CD14-positive monocyte (primary cell): Measurements from ENCODE around the gene ANKRD27. TPM values are rescaled to one million over a fixed set of nuclear protein-coding genes. Genes with fewer than 3 reads are reported as not detected.

Experiments used
- DNase-seq, 3 donors: peaks; one replicate each; pipeline ENCODE4 v3.0.0-alpha.2; 2011 to 2022
- H2AFZ ChIP-seq: 2 replicates; pipeline ENCODE4 v1.6.0; 2012; ENCODE audit warnings: mild to moderate bottlenecking, low read depth, low read length, inconsistent platforms; ENCODE audit not compliant: insufficient read depth, poor library complexity, severe bottlenecking
- H3K27ac ChIP-seq, 2 donors: 1 replicate in 1 of 2; 2 replicates in 1 of 2; pipeline ENCODE4 v1.5.1; 2012 to 2013; ENCODE audit warnings: low read length in 2 of 2, control low read depth in 1 of 2, inconsistent platforms in 1 of 2, low read depth in 1 of 2, mild to moderate bottlenecking in 1 of 2
- H3K27me3 ChIP-seq, 2 donors: one replicate each; pipeline versions ENCODE4 v1.6.0 to v1.6.1; 2011 to 2013; ENCODE audit warnings: low read length in 2 of 2; ENCODE audit not compliant: control insufficient read depth in 2 of 2, insufficient read depth in 2 of 2
- H3K36me3 ChIP-seq, 2 donors: replicated peaks in 1 of 2; 1 replicate in 1 of 2; 2 replicates in 1 of 2; pipeline versions ENCODE4 v1.5.1 to v1.6.1; 2012 to 2013; ENCODE audit warnings: low read length in 2 of 2, control low read depth in 1 of 2, inconsistent platforms in 1 of 2, mild to moderate bottlenecking in 1 of 2; ENCODE audit not compliant: insufficient read depth in 2 of 2, control insufficient read depth in 1 of 2
- H3K4me1 ChIP-seq, 2 donors: 1 replicate in 1 of 2; 2 replicates in 1 of 2; pipeline versions ENCODE4 v1.5.1 to v1.6.1; 2012 to 2013; ENCODE audit warnings: low read length in 2 of 2, control low read depth in 1 of 2, inconsistent platforms in 1 of 2, mild to moderate bottlenecking in 1 of 2, moderate library complexity in 1 of 2; ENCODE audit not compliant: insufficient read depth in 2 of 2, control insufficient read depth in 1 of 2
- H3K4me2 ChIP-seq: replicated peaks from 2 replicates; pipeline ENCODE3; 2012; ENCODE audit warnings: low read length, moderate library complexity, mild to moderate bottlenecking; ENCODE audit not compliant: poor library complexity, severe bottlenecking; ENCODE audit errors: extremely low read depth
- H3K4me3 ChIP-seq, 3 experiments: fragments of 200-600 bp in 1 of 3; sonication (generic) in 1 of 3; replicated peaks in 1 of 3; 1 replicate in 2 of 3; 2 replicates in 1 of 3; pipeline ENCODE4 v1.5.1; 2011 to 2013; ENCODE audit warnings: low read length in 3 of 3, mild to moderate bottlenecking in 3 of 3, control low read depth in 2 of 3, low read depth in 2 of 3, inconsistent platforms in 1 of 3, moderate library complexity in 1 of 3
- H3K79me2 ChIP-seq: 2 replicates; pipeline ENCODE4 v1.6.0; 2012; ENCODE audit warnings: mild to moderate bottlenecking, control low read depth, inconsistent platforms, low read length, moderate library complexity; ENCODE audit not compliant: insufficient read depth
- H3K9ac ChIP-seq: 2 replicates; pipeline ENCODE4 v1.6.0; 2017; ENCODE audit warnings: low read length, mild to moderate bottlenecking; ENCODE audit not compliant: insufficient read depth, poor library complexity, severe bottlenecking
- H3K9me3 ChIP-seq, 2 donors: replicated peaks in 1 of 2; 1 replicate in 1 of 2; 2 replicates in 1 of 2; pipeline versions ENCODE4 v1.5.1 to v1.6.1; 2012 to 2013; ENCODE audit warnings: low read length in 2 of 2, control low read depth in 1 of 2; ENCODE audit not compliant: control insufficient read depth in 1 of 2, insufficient read depth in 1 of 2
- H4K20me1 ChIP-seq: 2 replicates; pipeline ENCODE4 v1.6.0; 2012; ENCODE audit warnings: mild to moderate bottlenecking, low read length, control low read depth, moderate library complexity; ENCODE audit not compliant: insufficient read depth
- H3K27ac Mint-ChIP-seq, 7 donors: one replicate each; pipeline ENCODE4 v1.8.0; 2020; ENCODE audit warnings: mild to moderate bottlenecking in 7 of 7, mixed read lengths in 7 of 7, moderate library complexity in 6 of 7, inconsistent platforms in 2 of 7
- H3K27me3 Mint-ChIP-seq, 3 donors: one replicate each; pipeline ENCODE4 v1.8.0; 2021 to 2022; ENCODE audit warnings: low read depth in 3 of 3, mild to moderate bottlenecking in 3 of 3, mixed read lengths in 3 of 3, moderate library complexity in 3 of 3, inconsistent platforms in 1 of 3
- H3K36me3 Mint-ChIP-seq, 2 donors: one replicate each; pipeline ENCODE4 v1.8.0; 2020; ENCODE audit warnings: mixed read lengths in 2 of 2, inconsistent platforms in 1 of 2, mild to moderate bottlenecking in 1 of 2
- H3K4me1 Mint-ChIP-seq: one replicate; pipeline ENCODE4 v1.8.0; 2020; ENCODE audit warnings: mild to moderate bottlenecking, mixed read lengths
- H3K4me3 Mint-ChIP-seq, 2 donors: one replicate each; pipeline ENCODE4 v1.8.0; 2020; ENCODE audit warnings: mild to moderate bottlenecking in 2 of 2, mixed read lengths in 2 of 2, moderate library complexity in 1 of 2
- H3K9me3 Mint-ChIP-seq, 7 donors: one replicate each; pipeline ENCODE4 v1.8.0; 2020 to 2022; ENCODE audit warnings: mixed read lengths in 7 of 7, mild to moderate bottlenecking in 6 of 7, moderate library complexity in 6 of 7, inconsistent platforms in 2 of 7
- WGBS: methylation state at CpG from one replicate; pipeline ENCODE4 v1.1.5; 2013; ENCODE audit warnings: missing lambda C conversion rate; ENCODE audit not compliant: insufficient coverage; 5-methylcytosine and 5-hydroxymethylcytosine counted together
- intact Hi-C, 2 donors: fragments of 100-400 bp; cut with micrococcal nuclease; formaldehyde crosslinking; loops; one replicate each; pipeline versions ENCODE4 v1.15.0 to v1.15.1; 2023
- polyA plus RNA-seq, 3 donors: library from polyadenylated mRNA; depleted of rRNA in 1 of 3; unstranded in 2 of 3; stranded (reverse) in 1 of 3; fragments of 300-500 nt in 2 of 3; fragments of >200 nt in 1 of 3; fragmentation: Illumina TruSeq in 2 of 3; gene quantifications; 1 replicate in 2 of 3; 2 replicates in 1 of 3; pipeline ENCODE4 v1.2.3, GENCODE V29; 2012 to 2021
- TF ChIP-seq, protein P1 (sequence below): fragments of 200-600 bp; IDR thresholded peaks from one replicate; pipeline ENCODE4 v1.8.0; 2022; ENCODE audit warnings: antibody characterized with exemption, mild to moderate bottlenecking

ANKRD27 gene
- polyA plus RNA-seq, 3 donors: 8.7 to 17.5 (median 14.5) TPM

- peaks cover 0 to 9% (median 0%) of the 10 kb centered on the region in 7 donors for H3K9me3 Mint-ChIP-seq
- Histone ChIP-seq H3K4me1 (peaks cover 44 to 53% of the 10 kb centered on the region in 2 donors), H3K36me3 (no peaks in the 10 kb centered on the region), H4K20me1 (peaks cover 50% of the 10 kb centered on the region), H2AFZ (peak overlapping the region; percentile 94), H3K9me3 (peaks cover 0 to 6% of the 10 kb centered on the region in 2 donors), H3K4me2 (peak overlapping the region; percentile 94), H3K27me3 (peaks cover 21 to 29% of the 10 kb centered on the region in 2 donors), H3K27ac (peak overlapping the region in 1 of 2 donors; percentile 82), H3K9ac (peak overlapping the region; percentile 75), H3K79me2 (peaks cover 54% of the 10 kb centered on the region), H3K4me3 (peak overlapping the region; percentile 76 to 95 (median 87))
- TF ChIP-seq, protein P1, sequence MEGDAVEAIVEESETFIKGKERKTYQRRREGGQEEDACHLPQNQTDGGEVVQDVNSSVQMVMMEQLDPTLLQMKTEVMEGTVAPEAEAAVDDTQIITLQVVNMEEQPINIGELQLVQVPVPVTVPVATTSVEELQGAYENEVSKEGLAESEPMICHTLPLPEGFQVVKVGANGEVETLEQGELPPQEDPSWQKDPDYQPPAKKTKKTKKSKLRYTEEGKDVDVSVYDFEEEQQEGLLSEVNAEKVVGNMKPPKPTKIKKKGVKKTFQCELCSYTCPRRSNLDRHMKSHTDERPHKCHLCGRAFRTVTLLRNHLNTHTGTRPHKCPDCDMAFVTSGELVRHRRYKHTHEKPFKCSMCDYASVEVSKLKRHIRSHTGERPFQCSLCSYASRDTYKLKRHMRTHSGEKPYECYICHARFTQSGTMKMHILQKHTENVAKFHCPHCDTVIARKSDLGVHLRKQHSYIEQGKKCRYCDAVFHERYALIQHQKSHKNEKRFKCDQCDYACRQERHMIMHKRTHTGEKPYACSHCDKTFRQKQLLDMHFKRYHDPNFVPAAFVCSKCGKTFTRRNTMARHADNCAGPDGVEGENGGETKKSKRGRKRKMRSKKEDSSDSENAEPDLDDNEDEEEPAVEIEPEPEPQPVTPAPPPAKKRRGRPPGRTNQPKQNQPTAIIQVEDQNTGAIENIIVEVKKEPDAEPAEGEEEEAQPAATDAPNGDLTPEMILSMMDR: no peak
- H3K4me3 Mint-ChIP-seq: peak overlapping the region; percentile 91 to 97
- intact Hi-C loops: loop anchor here (2.0 to 10.0 kb wide), 2 partner anchors 16 to 270 kb away; partner anchors contain the start of genes DPY19L3 (in 2 of the 2) and NUDT19 (in 1 of the 2)
- H3K27me3 Mint-ChIP-seq: peaks cover 33 to 41% (median 33%) of the 10 kb centered on the region in 3 donors
- H3K27ac Mint-ChIP-seq: peak overlapping the region in 4 of 7 donors; percentile 30 to 72 (median 66)
- under 1% methylated on average over 62 of the region's 67 CpGs for WGBS
- DNase-seq: peak in 1 of 3 donors; percentile 13
- H3K4me1 Mint-ChIP-seq: peaks cover 51% of the 10 kb centered on the region
- H3K36me3 Mint-ChIP-seq: peaks cover 14 to 17% of the 10 kb centered on the region in 2 donors
These were observed 638 bp downstream of the ANKRD27 start for GRCh38 chr19:32674153-32674930.

GRCh38 chr19:32673573-32673972, 1.4 kb downstream of the ANKRD27 start:
- peaks cover 61% of the 10 kb centered on the region for H3K79me2 ChIP-seq
- Mint-ChIP-seq H3K36me3 (peaks cover 14 to 18% of the 10 kb centered on the region in 2 donors), H3K27me3 (peaks cover 25 to 34% (median 28%) of the 10 kb centered on the region in 3 donors), H3K9me3 (peaks cover 0 to 9% (median 0%) of the 10 kb centered on the region in 7 donors), H3K4me3 (peak overlapping the region; percentile 91 to 97), H3K4me1 (peaks cover 53% of the 10 kb centered on the region), H3K27ac (peak overlapping the region in 2 of 7 donors; percentile 41 to 63)
- TF ChIP-seq, protein P1: no peak
- 93% methylated on average over 6 of the region's 10 CpGs for WGBS
- no peak overlapping the region for H3K9ac ChIP-seq
- H2AFZ ChIP-seq: no peak overlapping the region
- intact Hi-C loops: loop anchor here (10.0 kb wide), 1 partner anchor 269 kb away; the partner anchor contains the start of gene DPY19L3 (in 2 of the 2)
- peak overlapping the region in 1 of 3 experiments; percentile 95 for H3K4me3 ChIP-seq
- H4K20me1 ChIP-seq: peaks cover 57% of the 10 kb centered on the region
- no peaks in the 10 kb centered on the region for H3K36me3 ChIP-seq
- H3K4me2 ChIP-seq: peak overlapping the region; percentile 94
- no peak for DNase-seq
- H3K9me3 ChIP-seq: peaks cover 0 to 6% of the 10 kb centered on the region in 2 donors
- peaks cover 19 to 28% of the 10 kb centered on the region in 2 donors for H3K27me3 ChIP-seq
- H3K4me1 ChIP-seq: peaks cover 44 to 53% of the 10 kb centered on the region in 2 donors
- no peak overlapping the region for H3K27ac ChIP-seq
